Panc1 (cell line): Measurements from ENCODE around the gene NUDT3. TPM values are rescaled to one million over a fixed set of nuclear protein-coding genes. Genes with fewer than 3 reads are reported as not detected.

ENCODE experiments used
- ATAC-seq: fragments of 200-7000 bp; cut with Tn5 transposase; 2 replicates; pipeline ENCODE4 v1.9.1; 2020; ENCODE audit warnings: mild to moderate bottlenecking, moderate library complexity
- BruUV-seq: library from RNA; stranded (reverse); fragments of 400-500 nt; replicated peaks from 2 replicates; lab custom pipeline; 2021; lab: Mats Ljungman, UMichigan
- CTCF ChIA-PET: fragments of 300-600 bp; sonication (Branson Sonifier 250); formaldehyde crosslinking; loops from one replicate; lab custom pipeline; 2022; ENCODE audit warnings: antibody characterized with exemption; lab: Charles Lee
- POLR2A ChIA-PET: fragments of 300-600 bp; sonication (Branson Sonifier 250); formaldehyde crosslinking; loops from one replicate; lab custom pipeline; 2022; ENCODE audit warnings: antibody characterized with exemption; lab: Charles Lee
- DNase-seq: peaks from one replicate; pipeline ENCODE4 v3.0.0-alpha.2; 2010; ENCODE audit warnings: low read depth, low spot score
- H3K27ac ChIP-seq: 2 replicates; pipeline ENCODE4 v1.5.1; 2011; ENCODE audit warnings: mild to moderate bottlenecking, low read length, inconsistent platforms
- H3K27me3 ChIP-seq: fragments of 200-500 bp; sonication (Bioruptor generic); 2 replicates; pipeline ENCODE4 v1.6.0; 2014; ENCODE audit warnings: low read length, inconsistent platforms; ENCODE audit not compliant: control insufficient read depth, insufficient read depth
- H3K36me3 ChIP-seq: fragments of 200-500 bp; sonication (Bioruptor generic); 2 replicates; pipeline ENCODE4 v1.5.1; 2014; ENCODE audit warnings: inconsistent platforms, mild to moderate bottlenecking, low read length, moderate library complexity; ENCODE audit not compliant: control insufficient read depth, insufficient read depth
- H3K4me1 ChIP-seq: 2 replicates; pipeline ENCODE4 v1.5.1; 2011; ENCODE audit warnings: inconsistent platforms, mild to moderate bottlenecking, low read length, moderate library complexity; ENCODE audit not compliant: control insufficient read depth, insufficient read depth
- H3K4me3 ChIP-seq, 2 experiments: 2 replicates each; pipeline ENCODE4 v1.5.1; 2011 to 2012; ENCODE audit warnings: low read depth in 2 of 2, low read length in 2 of 2, mild to moderate bottlenecking in 2 of 2, inconsistent platforms in 1 of 2, moderate library complexity in 1 of 2
- H3K9me3 ChIP-seq: fragments of 200-500 bp; sonication (Bioruptor generic); 2 replicates; pipeline ENCODE4 v1.5.1; 2014; ENCODE audit warnings: low read depth, mild to moderate bottlenecking, inconsistent platforms, low read length, moderate library complexity; ENCODE audit not compliant: control insufficient read depth, insufficient read depth
- CTCF ChIP-seq: fragments of 450-650 bp; IDR thresholded peaks from 2 replicates; pipeline ENCODE4 v1.5.1; 2017; ENCODE audit warnings: mild to moderate bottlenecking
- POLR2AphosphoS5 ChIP-seq: IDR thresholded peaks from 2 replicates; pipeline ENCODE4 v1.6.1; 2012; ENCODE audit warnings: mild to moderate bottlenecking, low read depth, low read length, moderate library complexity
- REST ChIP-seq, 2 experiments: IDR thresholded peaks; 2 replicates each; pipeline ENCODE4 v1.6.1; 2011 to 2012; ENCODE audit warnings: low read depth in 2 of 2, control low read depth in 1 of 2, low read length in 1 of 2, mild to moderate bottlenecking in 1 of 2, moderate library complexity in 1 of 2; ENCODE audit not compliant: insufficient read depth in 1 of 2
- SIN3A ChIP-seq: IDR thresholded peaks from 2 replicates; pipeline ENCODE4 v1.6.1; 2012; ENCODE audit warnings: low read depth, mild to moderate bottlenecking, low read length, moderate library complexity, borderline replicate concordance; ENCODE audit not compliant: insufficient read depth
- TCF7L2 ChIP-seq: IDR thresholded peaks from 2 replicates; pipeline ENCODE4 v1.6.1; 2011; ENCODE audit warnings: mild to moderate bottlenecking, low read depth, low read length, inconsistent platforms
- in situ Hi-C: cut with HindIII; loops from 2 replicates; pipeline ENCODE4 v1.10.0; 2016; ENCODE audit warnings: low sequenced_read_pairs, low pct_unique_long_range_greater_than_20kb
- intact Hi-C: fragments of 100-400 bp; cut with micrococcal nuclease; formaldehyde crosslinking; loops from one replicate; pipeline ENCODE4 v1.10.0; 2022; ENCODE audit not compliant: unreplicated experiment
- total RNA-seq: library from RNA; stranded (reverse); gene quantifications from one replicate; pipeline ENCODE4 v1.2.1, GENCODE V29; 2021; ENCODE audit not compliant: unreplicated experiment

NUDT3 gene
- total RNA-seq, 1 experiment from 2014 or later = 25.9 TPM

- DNase-seq = no peak
- Histone ChIP-seq H3K9me3 (no peaks in the 10 kb centered on the region), H3K36me3 (0 out of 2 replicates have a peak, but pooled peaks cover 2% of the 10 kb centered on the region), H3K27me3 (no peaks in the 10 kb centered on the region), H3K4me1 (0 out of 2 replicates have a peak, but pooled peaks cover 6% of the 10 kb centered on the region), H3K4me3 (no peak overlapping the region), H3K27ac (no peak overlapping the region)
- ChIA-PET CTCF (no interaction called here), POLR2A (interaction anchor here (0.6 kb wide), 1 partner anchor 28 kb away, joined by 3 read pairs; no protein-coding TSS in a partner anchor)
- in situ Hi-C loops = no loop called here
- BruUV-seq = no TSS peak
- TF ChIP-seq SIN3A (no peak), POLR2AphosphoS5 (no peak), CTCF (no peak), REST (IDR thresholded peaks at IDR 0.05; ENCODE audit: insufficient read depth in 1 of 2, low read depth in 2 of 2, low read length in 1 of 2) (no peak), TCF7L2 (no peak)
- intact Hi-C loops = no loop called here
- ATAC-seq = no peak
Observed at GRCh38 chr6:34338811-34339210, 53.7 kb downstream of the NUDT3 start.

- intact Hi-C loops (no loop called here), in situ Hi-C loops (no loop called here)
- H3K36me3 ChIP-seq = 0 out of 2 replicates have a peak, but pooled peaks cover 2% of the 10 kb centered on the region
- H3K9me3 ChIP-seq = no peaks in the 10 kb centered on the region
- TF ChIP-seq SIN3A (no peak), POLR2AphosphoS5 (no peak), REST (IDR thresholded peaks at IDR 0.05; ENCODE audit: insufficient read depth in 1 of 2, low read depth in 2 of 2, low read length in 1 of 2) (no peak), CTCF (no peak), TCF7L2 (no peak)
- H3K27me3 ChIP-seq = no peaks in the 10 kb centered on the region
- 0 out of 2 replicates have a peak, but pooled peaks cover 6% of the 10 kb centered on the region for H3K4me1 ChIP-seq
- H3K4me3 ChIP-seq = no peak overlapping the region
- CTCF ChIA-PET = no interaction called here
- H3K27ac ChIP-seq = no peak overlapping the region
- DNase-seq (no peak), ATAC-seq (no peak)
- POLR2A ChIA-PET = interaction anchor here (0.6 kb wide), 1 partner anchor 27 kb away, joined by 3 read pairs; no protein-coding TSS in a partner anchor
- no TSS peak for BruUV-seq
Observed at GRCh38 chr6:34338377-34338776, 54.1 kb downstream of the NUDT3 start.
